ENCODE measurements around the gene TRDN.

TRDN gene

GRCh38 chr6:123529843-123530242 is 106.9 kb downstream of the TRDN start:
- Mint-ChIP-seq H3K4me1 (ENCODE audit: low read depth in 2 of 2) (no peaks in the 10 kb centered on the region), H3K27ac (no peak overlapping the region), H3K27me3 (no peaks in the 10 kb centered on the region), H3K4me3 (no peak overlapping the region), H3K9me3 (peaks cover 6 to 11% of the 10 kb centered on the region in 2 donors), H3K36me3 (ENCODE audit: insufficient read depth) (no peaks in the 10 kb centered on the region)
- no peak for DNase-seq
- no peak for ATAC-seq (replicated peaks)

- H3K36me3 Mint-ChIP-seq (ENCODE audit: insufficient read depth): no peaks in the 10 kb centered on the region
- no peak for DNase-seq
- H3K4me3 Mint-ChIP-seq: no peak overlapping the region
- no peak for ATAC-seq (replicated peaks)
- peaks cover 6 to 11% of the 10 kb centered on the region in 2 donors for H3K9me3 Mint-ChIP-seq
- no peak overlapping the region for H3K27ac Mint-ChIP-seq
- H3K4me1 Mint-ChIP-seq (ENCODE audit: low read depth in 2 of 2): no peaks in the 10 kb centered on the region
- H3K27me3 Mint-ChIP-seq: no peaks in the 10 kb centered on the region
Measured at GRCh38 chr6:123529058-123529457, 107.7 kb downstream of the TRDN start.

- H3K36me3 Mint-ChIP-seq (ENCODE audit: insufficient read depth): peaks cover 4% of the 10 kb centered on the region
- H3K4me1 Mint-ChIP-seq (ENCODE audit: low read depth in 2 of 2): no peaks in the 10 kb centered on the region
- DNase-seq: no peak
- no peaks in the 10 kb centered on the region for H3K27me3 Mint-ChIP-seq
- no peak overlapping the region for H3K27ac Mint-ChIP-seq
- H3K9me3 Mint-ChIP-seq: peaks cover 15 to 18% of the 10 kb centered on the region in 2 donors
- no peak overlapping the region for H3K4me3 Mint-ChIP-seq
- no peak for ATAC-seq (replicated peaks)
Measured at GRCh38 chr6:123527406-123527805, 109.3 kb downstream of the TRDN start.

- Mint-ChIP-seq H3K36me3 (ENCODE audit: insufficient read depth) (peaks cover 4% of the 10 kb centered on the region), H3K27me3 (no peaks in the 10 kb centered on the region), H3K9me3 (peaks cover 15 to 18% of the 10 kb centered on the region in 2 donors), H3K4me1 (ENCODE audit: low read depth in 2 of 2) (no peaks in the 10 kb centered on the region), H3K27ac (no peak overlapping the region), H3K4me3 (no peak overlapping the region)
- DNase-seq: no peak
- ATAC-seq (replicated peaks): no peak
Measured at GRCh38 chr6:123526128-123526527, 110.6 kb downstream of the TRDN start.

- peaks cover 15 to 18% of the 10 kb centered on the region in 2 donors for H3K9me3 Mint-ChIP-seq
- peaks cover 4% of the 10 kb centered on the region for H3K36me3 Mint-ChIP-seq (ENCODE audit: insufficient read depth)
- H3K27me3 Mint-ChIP-seq: no peaks in the 10 kb centered on the region
- no peaks in the 10 kb centered on the region for H3K4me1 Mint-ChIP-seq (ENCODE audit: low read depth in 2 of 2)
- ATAC-seq (replicated peaks): no peak
- H3K4me3 Mint-ChIP-seq: no peak overlapping the region
- no peak overlapping the region for H3K27ac Mint-ChIP-seq
- no peak for DNase-seq
Measured at GRCh38 chr6:123524781-123525180, 112.0 kb downstream of the TRDN start.

GRCh38 chr6:123520217-123520616 is 116.5 kb downstream of the TRDN start:
- ATAC-seq (replicated peaks) (no peak), DNase-seq (no peak)
- Mint-ChIP-seq H3K27me3 (no peaks in the 10 kb centered on the region), H3K9me3 (peaks cover 12 to 13% of the 10 kb centered on the region in 2 donors), H3K4me3 (no peak overlapping the region), H3K4me1 (ENCODE audit: low read depth in 2 of 2) (no peaks in the 10 kb centered on the region), H3K36me3 (ENCODE audit: insufficient read depth) (peaks cover 4% of the 10 kb centered on the region), H3K27ac (no peak overlapping the region)

- H3K27me3 Mint-ChIP-seq: no peaks in the 10 kb centered on the region
- ATAC-seq (replicated peaks) (no peak), DNase-seq (no peak)
- peaks cover 12 to 13% of the 10 kb centered on the region in 2 donors for H3K9me3 Mint-ChIP-seq
- H3K27ac Mint-ChIP-seq: no peak overlapping the region
- no peaks in the 10 kb centered on the region for H3K4me1 Mint-ChIP-seq (ENCODE audit: low read depth in 2 of 2)
- H3K4me3 Mint-ChIP-seq: no peak overlapping the region
- H3K36me3 Mint-ChIP-seq (ENCODE audit: insufficient read depth): peaks cover 4% of the 10 kb centered on the region
Measured at GRCh38 chr6:123519189-123519505, 117.6 kb downstream of the TRDN start.

- Mint-ChIP-seq H3K27me3 (no peaks in the 10 kb centered on the region), H3K27ac (no peak overlapping the region), H3K4me1 (ENCODE audit: low read depth in 2 of 2) (no peaks in the 10 kb centered on the region), H3K4me3 (no peak overlapping the region), H3K36me3 (ENCODE audit: insufficient read depth) (peaks cover 4% of the 10 kb centered on the region), H3K9me3 (peaks cover 11 to 13% of the 10 kb centered on the region in 2 donors)
- DNase-seq (no peak), ATAC-seq (replicated peaks) (no peak)
Measured at GRCh38 chr6:123518441-123519188, 118.1 kb downstream of the TRDN start.

GRCh38 chr6:123515715-123516114 is 121.0 kb downstream of the TRDN start:
- no peaks in the 10 kb centered on the region for H3K27me3 Mint-ChIP-seq
- no peaks in the 10 kb centered on the region for H3K36me3 Mint-ChIP-seq (ENCODE audit: insufficient read depth)
- H3K27ac Mint-ChIP-seq: no peak overlapping the region
- no peak overlapping the region for H3K4me3 Mint-ChIP-seq
- no peak for DNase-seq
- no peak for ATAC-seq (replicated peaks)
- H3K4me1 Mint-ChIP-seq (ENCODE audit: low read depth in 2 of 2): no peaks in the 10 kb centered on the region
- peaks cover 0 to 5% of the 10 kb centered on the region in 2 donors for H3K9me3 Mint-ChIP-seq

- no peaks in the 10 kb centered on the region for H3K4me1 Mint-ChIP-seq (ENCODE audit: low read depth in 2 of 2)
- H3K9me3 Mint-ChIP-seq: peaks cover 0 to 5% of the 10 kb centered on the region in 2 donors
- H3K27ac Mint-ChIP-seq: no peak overlapping the region
- H3K4me3 Mint-ChIP-seq: no peak overlapping the region
- DNase-seq (no peak), ATAC-seq (replicated peaks) (no peak)
- no peaks in the 10 kb centered on the region for H3K36me3 Mint-ChIP-seq (ENCODE audit: insufficient read depth)
- no peaks in the 10 kb centered on the region for H3K27me3 Mint-ChIP-seq
Measured at GRCh38 chr6:123509112-123509511, 127.6 kb downstream of the TRDN start.

- H3K36me3 Mint-ChIP-seq (ENCODE audit: insufficient read depth): no peaks in the 10 kb centered on the region
- H3K27ac Mint-ChIP-seq: no peak overlapping the region
- H3K4me1 Mint-ChIP-seq (ENCODE audit: low read depth in 2 of 2): no peaks in the 10 kb centered on the region
- no peaks in the 10 kb centered on the region for H3K27me3 Mint-ChIP-seq
- DNase-seq: no peak
- no peak for ATAC-seq (replicated peaks)
- H3K4me3 Mint-ChIP-seq: no peak overlapping the region
- H3K9me3 Mint-ChIP-seq: peaks cover 0 to 5% of the 10 kb centered on the region in 2 donors
Measured at GRCh38 chr6:123508290-123508689, 128.5 kb downstream of the TRDN start.

GRCh38 chr6:123507582-123507981 is 129.2 kb downstream of the TRDN start:
- ATAC-seq (replicated peaks) (no peak), DNase-seq (no peak)
- Mint-ChIP-seq H3K4me3 (no peak overlapping the region), H3K4me1 (ENCODE audit: low read depth in 2 of 2) (no peaks in the 10 kb centered on the region), H3K27ac (no peak overlapping the region), H3K27me3 (no peaks in the 10 kb centered on the region), H3K36me3 (ENCODE audit: insufficient read depth) (no peaks in the 10 kb centered on the region), H3K9me3 (peaks cover 0 to 5% of the 10 kb centered on the region in 2 donors)

GRCh38 chr6:123503619-123504018 is 133.1 kb downstream of the TRDN start:
- H3K4me1 Mint-ChIP-seq (ENCODE audit: low read depth in 2 of 2): no peaks in the 10 kb centered on the region
- H3K27me3 Mint-ChIP-seq: no peaks in the 10 kb centered on the region
- H3K27ac Mint-ChIP-seq: no peak overlapping the region
- DNase-seq: no peak
- H3K9me3 Mint-ChIP-seq: peaks cover 0 to 4% of the 10 kb centered on the region in 2 donors
- no peak for ATAC-seq (replicated peaks)
- H3K36me3 Mint-ChIP-seq (ENCODE audit: insufficient read depth): no peaks in the 10 kb centered on the region
- H3K4me3 Mint-ChIP-seq: no peak overlapping the region

- H3K36me3 Mint-ChIP-seq (ENCODE audit: insufficient read depth): no peaks in the 10 kb centered on the region
- no peaks in the 10 kb centered on the region for H3K9me3 Mint-ChIP-seq
- ATAC-seq (replicated peaks) (no peak), DNase-seq (no peak)
- H3K4me3 Mint-ChIP-seq: no peak overlapping the region
- no peaks in the 10 kb centered on the region for H3K27me3 Mint-ChIP-seq
- H3K4me1 Mint-ChIP-seq (ENCODE audit: low read depth in 2 of 2): no peaks in the 10 kb centered on the region
- no peak overlapping the region for H3K27ac Mint-ChIP-seq
Measured at GRCh38 chr6:123497025-123497424, 139.7 kb downstream of the TRDN start.
